GM21825 (cell line): Measurements from ENCODE around the gene NCMAP.
"Not testable (repeated sequence)": the region's sequence is repeated elsewhere in the genome, so short reads cannot be mapped to it uniquely, and the experiment has no call there.

Source experiments
- ATAC-seq: cut with Tn5 transposase; IDR thresholded peaks from one replicate; pipeline ENCODE4 v1.9.1; 2021; ENCODE audit warnings: mild to moderate bottlenecking, moderate library complexity; ENCODE audit not compliant: unreplicated experiment

The NCMAP gene

GRCh38 chr1:24555591-24556413 is at the start of gene NCMAP:
TSS of gene NCMAP (plus strand) at chr1:24556087. CDS start at chr1:24595431, 39,344 bp downstream.
- ATAC-seq: no peak

GRCh38 chr1:24506691-24507381 is 49.1 kb upstream of the NCMAP start:
- ATAC-seq: no peak

- ATAC-seq: no peak
Measured at GRCh38 chr1:24507405-24507804, 48.5 kb upstream of the NCMAP start.

GRCh38 chr1:24508911-24509310 is 47.0 kb upstream of the NCMAP start:
- ATAC-seq: no peak

- ATAC-seq: no peak
Measured at GRCh38 chr1:24513706-24514105, 42.2 kb upstream of the NCMAP start.

- ATAC-seq: no peak
Measured at GRCh38 chr1:24514946-24515345, 40.9 kb upstream of the NCMAP start.

GRCh38 chr1:24515671-24516209 is 40.1 kb upstream of the NCMAP start:
- not testable (repeated sequence) for ATAC-seq

- ATAC-seq: no peak
Measured at GRCh38 chr1:24516506-24516905, 39.4 kb upstream of the NCMAP start.

GRCh38 chr1:24517898-24518297 is 38.0 kb upstream of the NCMAP start:
- no peak for ATAC-seq

- ATAC-seq: not testable (repeated sequence)
Measured at GRCh38 chr1:24520282-24520681, 35.6 kb upstream of the NCMAP start.

- ATAC-seq: no peak
Measured at GRCh38 chr1:24525606-24526005, 30.3 kb upstream of the NCMAP start.

GRCh38 chr1:24526045-24526444 is 29.8 kb upstream of the NCMAP start:
- no peak for ATAC-seq

GRCh38 chr1:24526940-24527542 is 28.8 kb upstream of the NCMAP start:
- no peak for ATAC-seq

GRCh38 chr1:24528744-24529143 is 27.1 kb upstream of the NCMAP start:
- ATAC-seq: no peak

- ATAC-seq: not testable (repeated sequence)
Measured at GRCh38 chr1:24529292-24529691, 26.6 kb upstream of the NCMAP start.

- ATAC-seq: no peak
Measured at GRCh38 chr1:24535021-24535424, 20.9 kb upstream of the NCMAP start.

GRCh38 chr1:24535778-24536177 is 20.1 kb upstream of the NCMAP start:
- no peak for ATAC-seq

- peak; percentile 59 for ATAC-seq
Measured at GRCh38 chr1:24536391-24536840, 19.5 kb upstream of the NCMAP start.

- no peak for ATAC-seq
Measured at GRCh38 chr1:24540051-24540905, 15.6 kb upstream of the NCMAP start.

GRCh38 chr1:24540906-24541710 is 14.8 kb upstream of the NCMAP start:
- ATAC-seq: no peak
